HG03521 (cell line): ENCODE measurements around the gene SOX13.

Experiments used
- ATAC-seq: cut with Tn5 transposase; IDR thresholded peaks from one replicate; pipeline ENCODE4 v1.9.1; 2021; ENCODE audit warnings: mild to moderate bottlenecking, moderate library complexity; ENCODE audit not compliant: unreplicated experiment

Gene SOX13

GRCh38 chr1:204130178-204130577, 57.3 kb downstream of the SOX13 start:
- no peak for ATAC-seq

DNA sequence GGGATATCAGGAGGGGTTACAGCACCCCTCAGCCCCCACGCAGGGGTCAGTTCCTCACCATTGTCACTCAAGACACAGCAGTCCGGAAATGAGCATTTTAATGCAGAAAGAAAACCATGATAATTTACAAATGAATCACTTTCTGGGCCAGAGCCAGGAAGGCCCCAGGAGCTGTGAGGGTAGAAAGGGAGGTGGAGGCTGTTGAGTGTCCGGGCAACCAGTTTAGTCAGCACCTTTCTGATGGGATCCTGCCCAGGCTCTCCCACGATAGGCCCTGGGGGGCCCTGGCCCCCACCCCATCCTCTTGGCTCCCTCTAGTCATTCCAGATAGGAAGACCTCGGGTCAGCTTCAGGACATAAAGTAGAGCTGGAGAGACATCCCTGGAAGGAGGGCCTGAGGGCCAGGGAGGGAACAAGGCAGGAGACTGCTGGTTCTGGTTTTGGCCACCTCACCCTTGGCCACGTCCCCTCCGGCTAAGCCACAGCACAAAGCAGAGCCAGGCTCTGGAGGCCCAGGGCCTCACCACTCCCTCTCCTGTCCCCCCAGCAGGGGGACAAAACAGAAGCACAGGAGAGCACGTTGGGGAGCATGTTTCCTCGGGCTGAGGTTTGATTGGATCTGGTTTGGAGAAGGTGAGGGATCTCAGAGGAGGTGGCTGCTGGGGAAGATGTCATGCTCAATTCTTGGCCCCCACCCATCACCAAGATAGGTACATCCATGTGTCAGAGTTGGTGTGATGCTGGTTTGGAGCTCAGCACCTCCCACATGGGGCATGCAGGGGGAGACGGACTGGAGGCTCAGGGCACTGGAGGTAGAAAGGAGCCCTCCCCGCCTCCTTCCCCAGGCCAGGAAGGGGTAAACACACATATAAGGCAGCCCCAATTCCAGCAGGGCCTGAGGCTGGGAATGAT, 58.3 kb downstream of the SOX13 start:
- no peak for ATAC-seq

GRCh38 chr1:204131978-204132377, 59.1 kb downstream of the SOX13 start:
- ATAC-seq: no peak

GRCh38 chr1:204132718-204133117, 59.8 kb downstream of the SOX13 start:
- no peak for ATAC-seq

- no peak for ATAC-seq
These were observed 61.2 kb downstream of the SOX13 start for GRCh38 chr1:204134103-204134502.

GRCh38 chr1:204136814-204137213, 63.9 kb downstream of the SOX13 start:
- no peak for ATAC-seq

DNA sequence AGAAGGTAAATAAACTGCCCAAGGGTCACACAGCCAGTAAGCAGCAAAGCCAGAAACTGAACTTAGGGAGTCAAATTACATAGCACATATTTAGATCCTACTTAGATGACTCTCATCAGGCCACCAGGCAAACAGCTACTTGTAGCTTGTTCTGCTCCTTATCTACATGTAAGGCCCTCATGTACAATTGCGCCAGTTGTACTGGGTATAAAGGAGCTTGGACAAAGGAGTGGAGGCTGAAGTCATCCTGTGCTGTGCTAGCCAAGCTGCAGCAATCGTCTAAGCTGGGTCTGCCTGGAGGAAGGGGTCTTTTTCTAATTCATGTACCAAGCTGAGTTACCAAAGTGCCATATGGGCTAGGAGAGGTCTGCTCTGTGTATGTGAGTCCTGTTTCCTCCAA, 66.2 kb downstream of the SOX13 start:
- ATAC-seq: no peak

- ATAC-seq: no peak
These were observed 67.0 kb downstream of the SOX13 start for GRCh38 chr1:204139952-204140351.

DNA sequence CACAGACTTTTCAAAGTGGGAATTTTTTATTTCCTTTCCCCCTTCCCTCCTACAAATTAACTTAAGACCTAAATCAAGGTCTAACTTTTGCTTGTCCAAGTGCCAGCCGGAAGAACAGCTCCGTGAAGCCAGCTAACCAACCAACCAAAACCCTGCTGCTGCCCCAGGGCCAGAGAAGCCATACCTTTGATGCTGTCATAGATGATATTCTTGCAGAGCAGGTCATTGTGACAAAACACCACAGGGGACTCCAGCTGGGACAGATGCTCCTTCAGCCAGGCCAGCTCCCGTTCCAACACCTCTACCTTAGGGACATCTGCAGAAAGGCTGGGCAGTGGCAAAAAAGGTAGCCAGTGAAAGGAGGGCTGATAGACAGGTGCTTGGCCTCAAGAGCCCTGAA, 68.2 kb downstream of the SOX13 start:
- no peak for ATAC-seq

DNA sequence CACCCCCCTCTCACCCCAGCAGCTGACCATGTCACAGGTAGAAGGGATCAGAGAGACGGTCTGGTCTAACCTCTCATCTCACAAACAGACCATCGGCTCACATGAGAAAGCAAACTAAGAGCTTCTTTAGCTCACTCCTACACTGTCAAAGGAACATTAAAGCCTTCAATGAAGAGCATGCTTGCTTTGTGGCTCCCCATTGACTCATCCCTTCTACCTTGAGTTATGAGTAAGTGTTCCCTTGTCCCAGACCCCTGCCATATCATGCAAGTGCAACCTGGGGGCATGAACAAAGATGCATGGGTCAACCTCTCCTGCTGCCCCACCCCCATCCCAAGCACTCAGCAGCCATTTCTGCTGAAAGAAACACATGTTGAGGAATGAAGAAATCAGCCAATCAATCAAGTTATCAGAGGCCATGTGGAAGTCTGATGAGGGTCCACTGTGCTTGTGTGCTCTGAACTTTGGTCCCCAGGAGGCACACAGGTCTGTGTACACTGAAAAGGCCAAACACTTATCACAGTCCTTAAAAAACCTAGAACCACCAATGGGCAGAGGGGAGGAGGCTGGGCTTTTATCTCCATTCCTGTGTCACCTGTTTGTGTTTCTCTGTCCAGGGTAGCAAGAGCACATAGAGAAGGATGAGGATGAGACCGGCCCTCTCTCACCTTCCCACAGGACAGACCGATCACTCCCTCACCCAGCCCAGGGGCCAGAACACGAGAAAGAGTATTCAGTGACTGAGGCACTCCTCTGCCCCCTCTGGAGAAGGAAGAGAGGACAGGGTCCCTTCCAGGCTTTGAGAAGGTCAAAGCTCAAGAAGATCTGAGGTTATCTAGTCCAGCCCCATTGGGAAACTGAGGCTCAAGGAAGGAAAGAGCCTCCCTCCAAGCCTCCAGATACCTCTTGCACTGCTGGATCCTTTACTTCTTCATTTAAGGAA, 69.4 kb downstream of the SOX13 start:
- ATAC-seq: no peak

DNA sequence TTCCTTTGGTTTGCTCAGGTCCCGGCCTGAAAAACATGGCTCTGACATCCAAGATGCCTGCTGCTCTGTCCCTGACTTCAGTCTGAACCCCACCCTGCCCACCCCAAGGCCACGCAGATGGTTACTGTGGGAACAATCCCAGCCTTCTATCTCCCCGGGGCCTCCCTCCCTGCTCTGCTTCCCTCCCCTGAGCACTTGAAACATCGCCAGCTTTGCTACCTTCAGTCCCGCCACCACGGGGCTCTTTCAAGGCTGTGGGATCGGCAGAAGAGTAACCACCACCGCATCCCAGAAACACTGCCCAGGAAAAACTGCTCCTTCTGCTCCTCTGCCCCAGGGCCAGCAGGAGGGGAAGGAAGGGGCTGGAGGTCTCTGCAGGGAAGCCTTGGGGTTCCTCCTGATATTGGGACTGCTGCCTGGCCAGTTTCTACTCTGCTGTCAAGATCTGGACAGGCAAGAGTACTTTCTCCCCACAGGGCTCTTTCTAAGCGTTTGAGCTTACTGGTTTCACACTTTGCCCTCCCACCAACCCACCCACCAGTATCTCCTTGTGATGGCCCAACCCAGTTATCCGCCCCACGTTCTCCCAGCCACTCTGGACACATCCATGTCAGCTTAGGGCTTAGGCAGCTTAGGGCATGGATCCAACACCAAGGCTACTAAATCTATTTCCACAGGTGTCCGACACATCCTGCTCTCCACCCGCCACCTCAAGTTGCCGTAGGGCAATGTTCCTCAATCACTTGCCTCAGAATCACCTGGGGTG, 70.5 kb downstream of the SOX13 start:
- ATAC-seq: no peak

DNA sequence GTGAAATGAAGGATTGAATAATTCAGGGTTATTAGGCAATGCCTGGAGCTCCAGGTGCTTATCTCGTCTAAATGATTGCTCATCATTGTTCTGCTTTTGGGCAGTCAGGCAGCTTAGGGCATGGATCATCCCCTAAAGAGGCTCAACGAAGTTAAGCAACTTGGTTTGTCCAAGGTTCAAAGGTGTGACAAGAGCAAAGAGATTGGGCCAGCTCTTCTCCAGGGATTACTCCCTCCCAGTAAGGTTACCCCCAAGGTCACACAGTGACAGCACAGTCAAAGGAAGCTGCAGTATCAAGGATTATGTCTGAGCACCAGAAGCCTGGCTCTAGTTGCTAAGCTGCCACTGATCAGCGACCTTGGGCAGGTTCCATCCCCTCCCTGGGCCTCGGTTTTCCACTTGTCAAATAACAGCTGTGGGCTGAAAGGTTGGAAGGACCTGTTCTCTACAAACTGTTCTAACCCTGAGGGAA, 72.2 kb downstream of the SOX13 start:
- no peak for ATAC-seq

GRCh38 chr1:204146309-204146708, 73.4 kb downstream of the SOX13 start:
- ATAC-seq: no peak

DNA sequence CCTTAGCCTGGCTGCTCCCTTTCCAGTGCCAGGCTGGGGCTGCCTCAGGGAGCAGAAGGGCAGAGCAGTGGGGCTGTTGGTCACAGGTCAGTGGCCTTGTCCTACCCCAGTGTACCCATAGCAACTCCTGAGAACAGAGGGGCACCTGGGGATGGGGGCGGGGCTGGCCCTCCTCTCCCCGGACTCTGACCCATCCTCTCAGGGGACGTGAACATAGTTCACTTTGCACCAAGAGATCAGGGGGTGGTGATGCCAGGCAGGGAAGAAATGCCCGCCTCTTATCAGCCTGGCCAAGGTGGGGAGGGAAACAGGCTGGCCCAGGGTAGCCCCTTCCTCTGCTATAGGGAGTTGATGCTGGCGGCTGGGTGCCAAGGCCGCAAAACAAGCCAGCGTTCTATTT, 74.0 kb downstream of the SOX13 start:
- no peak for ATAC-seq

- ATAC-seq: no peak
These were observed 74.8 kb downstream of the SOX13 start for GRCh38 chr1:204147406-204148383.

GRCh38 chr1:204149107-204149506, 76.2 kb downstream of the SOX13 start:
- ATAC-seq: no peak

GRCh38 chr1:204149635-204150565, 77.0 kb downstream of the SOX13 start:
- no peak for ATAC-seq

GRCh38 chr1:204150702-204151551, 78.0 kb downstream of the SOX13 start:
- no peak for ATAC-seq
